HepG2 (cell line): ENCODE results near the gene C1orf115. TPM values are rescaled to one million over a fixed set of nuclear protein-coding genes. Genes with fewer than 3 reads are reported as not detected.
A peak's percentile ranks its signal among the peaks of the same experiment; 100 is the strongest.

ENCODE experiments used
- ARID2 ChIP-seq: sonication (generic); formaldehyde crosslinking; IDR thresholded peaks from 2 replicates; pipeline ENCODE4 v1.8.1; 2022; ENCODE audit warnings: mild to moderate bottlenecking, missing genetic modification reagents, borderline replicate concordance
- ATF7-NPFF ChIP-seq: sonication (generic); formaldehyde crosslinking; IDR thresholded peaks from 2 replicates; pipeline ENCODE4 v1.8.1; 2023; ENCODE audit warnings: mild to moderate bottlenecking, low read depth, missing genetic modification reagents, moderate library complexity
- DNMT1 ChIP-seq: sonication (generic); formaldehyde crosslinking; IDR thresholded peaks from 2 replicates; pipeline ENCODE4 v1.5.1; 2020; ENCODE audit warnings: mild to moderate bottlenecking, missing genetic modification reagents
- ELF3 ChIP-seq: IDR thresholded peaks from 2 replicates; pipeline ENCODE4 v1.6.1; 2016; ENCODE audit warnings: missing genetic modification reagents, missing compliant biosample characterization
- JUNB ChIP-seq: sonication (generic); formaldehyde crosslinking; IDR thresholded peaks from 2 replicates; pipeline ENCODE4 v1.8.0; 2022; ENCODE audit warnings: missing genetic modification reagents, mild to moderate bottlenecking, borderline replicate concordance
- MXD4 ChIP-seq: IDR thresholded peaks from 2 replicates; pipeline ENCODE4 v1.6.1; 2016; ENCODE audit warnings: mild to moderate bottlenecking, missing biosample characterization, missing genetic modification reagents
- NR2C2 ChIP-seq: sonication (generic); formaldehyde crosslinking; IDR thresholded peaks from 2 replicates; pipeline ENCODE4 v1.4.0; 2020; ENCODE audit warnings: missing genetic modification reagents, mild to moderate bottlenecking, moderate library complexity, borderline replicate concordance
- SPEN ChIP-seq: sonication (generic); formaldehyde crosslinking; IDR thresholded peaks from 2 replicates; pipeline ENCODE4 v1.5.1; 2020; ENCODE audit warnings: low read depth, mild to moderate bottlenecking, missing genetic modification reagents
- TAF1 ChIP-seq: sonication (generic); formaldehyde crosslinking; IDR thresholded peaks from 2 replicates; pipeline ENCODE4 v1.4.0; 2020; ENCODE audit warnings: missing genetic modification reagents
- U2AF2 ChIP-seq: fragments of 200-400 bp; formaldehyde crosslinking; IDR thresholded peaks from 2 replicates; pipeline ENCODE4 v1.6.1; 2017; ENCODE audit warnings: low read depth, mild to moderate bottlenecking, low read length
- XBP1 ChIP-seq: sonication (generic); formaldehyde crosslinking; IDR thresholded peaks from 2 replicates; pipeline ENCODE4 v1.5.0; 2020; ENCODE audit warnings: missing genetic modification reagents
- ZNF558 ChIP-seq: sonication (generic); formaldehyde crosslinking; IDR thresholded peaks from 2 replicates; pipeline ENCODE4 v1.9.0; 2022; ENCODE audit warnings: mild to moderate bottlenecking, missing genetic modification reagents, borderline replicate concordance
- ZNF674 ChIP-seq: sonication (generic); formaldehyde crosslinking; IDR thresholded peaks from 2 replicates; pipeline ENCODE4 v1.5.0; 2020; ENCODE audit warnings: low read depth, mild to moderate bottlenecking, missing genetic modification reagents
- ZNF737 ChIP-seq: sonication (generic); formaldehyde crosslinking; IDR thresholded peaks from 2 replicates; pipeline ENCODE4 v1.5.0; 2020; ENCODE audit warnings: missing genetic modification reagents, mild to moderate bottlenecking, borderline replicate concordance
- ZNF749 ChIP-seq: sonication (generic); formaldehyde crosslinking; IDR thresholded peaks from 2 replicates; pipeline ENCODE4 v1.8.0; 2022; ENCODE audit warnings: mild to moderate bottlenecking, missing genetic modification reagents, moderate library complexity, borderline replicate concordance
- ZSCAN21 ChIP-seq: sonication (generic); formaldehyde crosslinking; IDR thresholded peaks from 2 replicates; pipeline ENCODE4 v1.8.0; 2022; ENCODE audit warnings: mild to moderate bottlenecking, missing genetic modification reagents, moderate library complexity, borderline replicate concordance
- polyA plus RNA-seq, 8 experiments: library from polyadenylated mRNA; depleted of rRNA in 3 of 8; stranded (reverse) in 7 of 8; unstranded in 1 of 8; fragments of >200 nt; fragmentation: Illumina TruSeq in 4 of 8; extraction: Trizol in 4 of 8; gene quantifications; 2 replicates each; pipeline versions ENCODE4 v1.2.1 to v1.2.3, GENCODE V29; 2011 to 2016; ENCODE audit warnings: low read depth in 4 of 8, missing spikeins in 1 of 8, mixed read lengths in 1 of 8; ENCODE audit not compliant: insufficient read depth in 1 of 8
- total RNA-seq, 5 experiments: library from RNA; depleted of rRNA; stranded (reverse); fragments of >200 nt; fragmentation: Illumina TruSeq; extraction: Trizol; gene quantifications; 2 replicates each; pipeline ENCODE4 v1.2.3, GENCODE V29; 2016; ENCODE audit warnings: low read depth in 1 of 5
- TF ChIP-seq, protein P1 (sequence below): sonication (generic); formaldehyde crosslinking; IDR thresholded peaks from 2 replicates; pipeline ENCODE4 v1.4.0; 2020; ENCODE audit warnings: low read depth, mild to moderate bottlenecking, missing genetic modification reagents
- TF ChIP-seq, protein P2 (sequence below): sonication (generic); formaldehyde crosslinking; IDR thresholded peaks from 2 replicates; pipeline ENCODE4 v1.4.0; 2020; ENCODE audit warnings: missing genetic modification reagents
- TF ChIP-seq, protein P3 (sequence below): sonication (generic); formaldehyde crosslinking; IDR thresholded peaks from 2 replicates; pipeline ENCODE4 v1.5.0; 2020; ENCODE audit warnings: missing genetic modification reagents
- TF ChIP-seq, protein P4 (sequence below): sonication (generic); formaldehyde crosslinking; conservative IDR thresholded peaks from 2 replicates; pipeline ENCODE4 v1.5.0; 2020; ENCODE audit warnings: missing genetic modification reagents

C1orf115 gene
- total and polyA plus RNA-seq, 2 of the 13 experiments (the other 11 are each of a cell fraction or from before 2014, with no cell fraction given): 25.2 to 85.9 TPM

DNA sequence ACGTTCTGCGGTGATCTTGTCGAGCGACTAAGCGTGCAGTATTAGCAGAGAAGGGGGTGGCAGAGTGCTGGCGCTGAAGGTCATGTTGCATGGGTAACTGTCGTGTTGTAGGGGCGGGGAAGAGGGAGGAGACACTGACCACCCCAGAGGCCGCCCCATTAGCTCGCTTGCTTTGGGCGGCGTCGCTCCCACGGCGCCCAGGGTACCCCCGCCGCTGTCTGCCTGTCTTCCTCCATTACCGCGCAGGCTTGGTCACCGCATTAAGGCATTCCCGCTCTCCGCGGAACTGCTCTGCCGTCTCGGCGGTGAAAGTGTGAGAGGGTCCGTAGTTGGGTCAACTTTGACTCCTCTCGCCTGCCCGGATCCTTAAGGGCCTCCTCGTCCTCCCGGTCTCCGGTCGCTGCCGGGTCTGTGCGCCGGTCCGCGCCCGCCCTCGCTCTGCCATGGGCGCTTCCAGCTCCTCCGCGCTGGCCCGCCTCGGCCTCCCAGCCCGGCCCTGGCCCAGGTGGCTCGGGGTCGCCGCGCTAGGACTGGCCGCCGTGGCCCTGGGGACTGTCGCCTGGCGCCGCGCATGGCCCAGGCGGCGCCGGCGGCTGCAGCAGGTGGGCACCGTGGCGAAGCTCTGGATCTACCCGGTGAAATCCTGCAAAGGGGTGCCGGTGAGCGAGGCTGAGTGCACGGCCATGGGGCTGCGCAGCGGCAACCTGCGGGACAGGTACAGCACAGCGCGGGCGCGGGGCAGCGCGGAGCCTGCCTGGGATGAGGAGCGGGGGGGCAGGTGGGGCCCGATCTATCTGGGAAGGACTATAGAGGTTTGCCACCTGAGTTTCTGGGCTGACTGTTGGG, 58.1 kb downstream of the C1orf115 start, which contains the start of gene MTARC2 (continued):
- TF ChIP-seq, protein P1, sequence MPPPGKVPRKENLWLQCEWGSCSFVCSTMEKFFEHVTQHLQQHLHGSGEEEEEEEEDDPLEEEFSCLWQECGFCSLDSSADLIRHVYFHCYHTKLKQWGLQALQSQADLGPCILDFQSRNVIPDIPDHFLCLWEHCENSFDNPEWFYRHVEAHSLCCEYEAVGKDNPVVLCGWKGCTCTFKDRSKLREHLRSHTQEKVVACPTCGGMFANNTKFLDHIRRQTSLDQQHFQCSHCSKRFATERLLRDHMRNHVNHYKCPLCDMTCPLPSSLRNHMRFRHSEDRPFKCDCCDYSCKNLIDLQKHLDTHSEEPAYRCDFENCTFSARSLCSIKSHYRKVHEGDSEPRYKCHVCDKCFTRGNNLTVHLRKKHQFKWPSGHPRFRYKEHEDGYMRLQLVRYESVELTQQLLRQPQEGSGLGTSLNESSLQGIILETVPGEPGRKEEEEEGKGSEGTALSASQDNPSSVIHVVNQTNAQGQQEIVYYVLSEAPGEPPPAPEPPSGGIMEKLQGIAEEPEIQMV (CRISPR knock-in tag): peak; percentile 68; the same call in 1 of the 2 replicates
- TF ChIP-seq ZNF674 (CRISPR knock-in tag) (no peak), SPEN (CRISPR knock-in tag) (peak; percentile 69), JUNB (CRISPR knock-in tag) (0 out of 2 replicates have a peak, but pooled peaks have one; percentile 16), ZNF558 (CRISPR knock-in tag) (peak; percentile 44; the same call in 1 of the 2 replicates), DNMT1 (CRISPR knock-in tag) (peak; percentile 70; the same call in 1 of the 2 replicates), ARID2 (peak; percentile 79; the same call in 1 of the 2 replicates), NR2C2 (CRISPR knock-in tag) (peak; percentile 51), ZNF737 (CRISPR knock-in tag) (no peak), ZNF749 (CRISPR knock-in tag) (0 out of 2 replicates have a peak, but pooled peaks have one; percentile 43), MXD4 (peak; percentile 71; the same call in 1 of the 2 replicates), ELF3 (CRISPR knock-in tag) (0 out of 2 replicates have a peak, but pooled peaks have one; percentile 40), TAF1 (CRISPR knock-in tag) (peak; percentile 89), U2AF2 (no peak), ATF7-NPFF (CRISPR knock-in tag) (peak; percentile 33; the same call in 1 of the 2 replicates), XBP1 (CRISPR knock-in tag) (no peak), ZSCAN21 (peak; percentile 58)
- TF ChIP-seq, protein P2, sequence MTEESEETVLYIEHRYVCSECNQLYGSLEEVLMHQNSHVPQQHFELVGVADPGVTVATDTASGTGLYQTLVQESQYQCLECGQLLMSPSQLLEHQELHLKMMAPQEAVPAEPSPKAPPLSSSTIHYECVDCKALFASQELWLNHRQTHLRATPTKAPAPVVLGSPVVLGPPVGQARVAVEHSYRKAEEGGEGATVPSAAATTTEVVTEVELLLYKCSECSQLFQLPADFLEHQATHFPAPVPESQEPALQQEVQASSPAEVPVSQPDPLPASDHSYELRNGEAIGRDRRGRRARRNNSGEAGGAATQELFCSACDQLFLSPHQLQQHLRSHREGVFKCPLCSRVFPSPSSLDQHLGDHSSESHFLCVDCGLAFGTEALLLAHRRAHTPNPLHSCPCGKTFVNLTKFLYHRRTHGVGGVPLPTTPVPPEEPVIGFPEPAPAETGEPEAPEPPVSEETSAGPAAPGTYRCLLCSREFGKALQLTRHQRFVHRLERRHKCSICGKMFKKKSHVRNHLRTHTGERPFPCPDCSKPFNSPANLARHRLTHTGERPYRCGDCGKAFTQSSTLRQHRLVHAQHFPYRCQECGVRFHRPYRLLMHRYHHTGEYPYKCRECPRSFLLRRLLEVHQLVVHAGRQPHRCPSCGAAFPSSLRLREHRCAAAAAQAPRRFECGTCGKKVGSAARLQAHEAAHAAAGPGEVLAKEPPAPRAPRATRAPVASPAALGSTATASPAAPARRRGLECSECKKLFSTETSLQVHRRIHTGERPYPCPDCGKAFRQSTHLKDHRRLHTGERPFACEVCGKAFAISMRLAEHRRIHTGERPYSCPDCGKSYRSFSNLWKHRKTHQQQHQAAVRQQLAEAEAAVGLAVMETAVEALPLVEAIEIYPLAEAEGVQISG (CRISPR knock-in tag): peak; percentile 67
- TF ChIP-seq, protein P3, sequence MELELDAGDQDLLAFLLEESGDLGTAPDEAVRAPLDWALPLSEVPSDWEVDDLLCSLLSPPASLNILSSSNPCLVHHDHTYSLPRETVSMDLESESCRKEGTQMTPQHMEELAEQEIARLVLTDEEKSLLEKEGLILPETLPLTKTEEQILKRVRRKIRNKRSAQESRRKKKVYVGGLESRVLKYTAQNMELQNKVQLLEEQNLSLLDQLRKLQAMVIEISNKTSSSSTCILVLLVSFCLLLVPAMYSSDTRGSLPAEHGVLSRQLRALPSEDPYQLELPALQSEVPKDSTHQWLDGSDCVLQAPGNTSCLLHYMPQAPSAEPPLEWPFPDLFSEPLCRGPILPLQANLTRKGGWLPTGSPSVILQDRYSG (CRISPR knock-in tag): no peak
- TF ChIP-seq, protein P4, sequence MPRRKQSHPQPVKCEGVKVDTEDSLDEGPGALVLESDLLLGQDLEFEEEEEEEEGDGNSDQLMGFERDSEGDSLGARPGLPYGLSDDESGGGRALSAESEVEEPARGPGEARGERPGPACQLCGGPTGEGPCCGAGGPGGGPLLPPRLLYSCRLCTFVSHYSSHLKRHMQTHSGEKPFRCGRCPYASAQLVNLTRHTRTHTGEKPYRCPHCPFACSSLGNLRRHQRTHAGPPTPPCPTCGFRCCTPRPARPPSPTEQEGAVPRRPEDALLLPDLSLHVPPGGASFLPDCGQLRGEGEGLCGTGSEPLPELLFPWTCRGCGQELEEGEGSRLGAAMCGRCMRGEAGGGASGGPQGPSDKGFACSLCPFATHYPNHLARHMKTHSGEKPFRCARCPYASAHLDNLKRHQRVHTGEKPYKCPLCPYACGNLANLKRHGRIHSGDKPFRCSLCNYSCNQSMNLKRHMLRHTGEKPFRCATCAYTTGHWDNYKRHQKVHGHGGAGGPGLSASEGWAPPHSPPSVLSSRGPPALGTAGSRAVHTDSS (CRISPR knock-in tag): no peak
